ENCODE measurements around the gene B3GAT1. TPM values are rescaled to one million over a fixed set of nuclear protein-coding genes. Genes with fewer than 3 reads are reported as not detected.

Gene B3GAT1
- total RNA-seq, 1 experiment from 2014 or later, result not detected

GRCh38 chr11:134423106-134423505 lies 11.1 kb upstream of the B3GAT1 start:
- no peak overlapping the region for H3K4me2 ChIP-seq (ENCODE audit: low read length)
- H3K4me3 ChIP-seq (replicated peaks in 1 of 2; ENCODE audit: low read depth in 1 of 2, low read length in 2 of 2), result no peak overlapping the region
- no peak for TF ChIP-seq EZH2phosphoT487 (IDR thresholded peaks at IDR 0.05; ENCODE audit: borderline replicate concordance)
- TF ChIP-seq, protein P1, sequence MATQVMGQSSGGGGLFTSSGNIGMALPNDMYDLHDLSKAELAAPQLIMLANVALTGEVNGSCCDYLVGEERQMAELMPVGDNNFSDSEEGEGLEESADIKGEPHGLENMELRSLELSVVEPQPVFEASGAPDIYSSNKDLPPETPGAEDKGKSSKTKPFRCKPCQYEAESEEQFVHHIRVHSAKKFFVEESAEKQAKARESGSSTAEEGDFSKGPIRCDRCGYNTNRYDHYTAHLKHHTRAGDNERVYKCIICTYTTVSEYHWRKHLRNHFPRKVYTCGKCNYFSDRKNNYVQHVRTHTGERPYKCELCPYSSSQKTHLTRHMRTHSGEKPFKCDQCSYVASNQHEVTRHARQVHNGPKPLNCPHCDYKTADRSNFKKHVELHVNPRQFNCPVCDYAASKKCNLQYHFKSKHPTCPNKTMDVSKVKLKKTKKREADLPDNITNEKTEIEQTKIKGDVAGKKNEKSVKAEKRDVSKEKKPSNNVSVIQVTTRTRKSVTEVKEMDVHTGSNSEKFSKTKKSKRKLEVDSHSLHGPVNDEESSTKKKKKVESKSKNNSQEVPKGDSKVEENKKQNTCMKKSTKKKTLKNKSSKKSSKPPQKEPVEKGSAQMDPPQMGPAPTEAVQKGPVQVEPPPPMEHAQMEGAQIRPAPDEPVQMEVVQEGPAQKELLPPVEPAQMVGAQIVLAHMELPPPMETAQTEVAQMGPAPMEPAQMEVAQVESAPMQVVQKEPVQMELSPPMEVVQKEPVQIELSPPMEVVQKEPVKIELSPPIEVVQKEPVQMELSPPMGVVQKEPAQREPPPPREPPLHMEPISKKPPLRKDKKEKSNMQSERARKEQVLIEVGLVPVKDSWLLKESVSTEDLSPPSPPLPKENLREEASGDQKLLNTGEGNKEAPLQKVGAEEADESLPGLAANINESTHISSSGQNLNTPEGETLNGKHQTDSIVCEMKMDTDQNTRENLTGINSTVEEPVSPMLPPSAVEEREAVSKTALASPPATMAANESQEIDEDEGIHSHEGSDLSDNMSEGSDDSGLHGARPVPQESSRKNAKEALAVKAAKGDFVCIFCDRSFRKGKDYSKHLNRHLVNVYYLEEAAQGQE (IDR thresholded peaks at IDR 0.05; ENCODE audit: low read depth), result no peak
- TF ChIP-seq SP1 (IDR thresholded peaks at IDR 0.05; ENCODE audit: low read depth), result no peak
- TF ChIP-seq TCF7L2 (IDR thresholded peaks at IDR 0.05; ENCODE audit: borderline replicate concordance, extremely low read depth, insufficient read depth, insufficient read length), result no peak
- no peak for TF ChIP-seq JUND (IDR thresholded peaks at IDR 0.05)
- TF ChIP-seq POLR2AphosphoS5 (IDR thresholded peaks at IDR 0.05; ENCODE audit: low read depth, low read length), result no peak
- TF ChIP-seq CEBPB (IDR thresholded peaks at IDR 0.05; ENCODE audit: low read depth), result no peak
- ChIA-PET CTCF (no interaction called here), POLR2A (no interaction called here), RAD21 (ENCODE audit: low non-redundant PET in 1 of 2, low total read pairs in 2 of 2, uncharacterized antibody in 2 of 2, unreplicated experiment in 2 of 2) (no interaction called here)
- no peaks in the 10 kb centered on the region for H3K36me3 ChIP-seq (ENCODE audit: control insufficient read depth in 1 of 2, insufficient read depth in 2 of 2, low read length in 2 of 2)
- H3K27me3 ChIP-seq (ENCODE audit: insufficient read depth, low read length), result peaks cover 64% of the 10 kb centered on the region
- no peaks in the 10 kb centered on the region for H3K4me1 ChIP-seq (ENCODE audit: control insufficient read depth in 1 of 2, insufficient read depth in 2 of 2, low read length in 2 of 2)
- intact Hi-C loops (cut with micrococcal nuclease), result no loop called here
- no peak for DNase-seq (ENCODE audit: low read depth, low spot score)
- H2AFZ ChIP-seq (ENCODE audit: low read depth, low read length, poor library complexity, severe bottlenecking), result no peak overlapping the region
- no TSS peak for BruUV-seq (replicated peaks)
- no peak overlapping the region for H3K9ac ChIP-seq (ENCODE audit: low read length)
- no peak overlapping the region for H3K27ac ChIP-seq (ENCODE audit: low read depth, low read length)
- H3K9me3 ChIP-seq (ENCODE audit: control insufficient read depth in 1 of 2, insufficient read depth in 1 of 2, low read depth in 1 of 2, low read length in 2 of 2), result no peaks in the 10 kb centered on the region
- no peaks in the 10 kb centered on the region for H3K79me2 ChIP-seq (ENCODE audit: insufficient read depth, low read length)
- H4K20me1 ChIP-seq (ENCODE audit: insufficient read depth), result no peaks in the 10 kb centered on the region
- no peaks in the 10 kb centered on the region for H3K9me2 ChIP-seq (ENCODE audit: insufficient read depth)
- no peak for ATAC-seq

Measured in HCT116 (cell line).